Measurements from ENCODE around the gene ZNF275. TPM values are rescaled to one million over a fixed set of nuclear protein-coding genes. Genes with fewer than 3 reads are reported as not detected.

Gene ZNF275
- total and polyA plus RNA-seq, 2 of the 8 experiments (the other 6 are each of a cell fraction or from before 2014, with no cell fraction given), result 8.2 to 9.1 TPM

DNA sequence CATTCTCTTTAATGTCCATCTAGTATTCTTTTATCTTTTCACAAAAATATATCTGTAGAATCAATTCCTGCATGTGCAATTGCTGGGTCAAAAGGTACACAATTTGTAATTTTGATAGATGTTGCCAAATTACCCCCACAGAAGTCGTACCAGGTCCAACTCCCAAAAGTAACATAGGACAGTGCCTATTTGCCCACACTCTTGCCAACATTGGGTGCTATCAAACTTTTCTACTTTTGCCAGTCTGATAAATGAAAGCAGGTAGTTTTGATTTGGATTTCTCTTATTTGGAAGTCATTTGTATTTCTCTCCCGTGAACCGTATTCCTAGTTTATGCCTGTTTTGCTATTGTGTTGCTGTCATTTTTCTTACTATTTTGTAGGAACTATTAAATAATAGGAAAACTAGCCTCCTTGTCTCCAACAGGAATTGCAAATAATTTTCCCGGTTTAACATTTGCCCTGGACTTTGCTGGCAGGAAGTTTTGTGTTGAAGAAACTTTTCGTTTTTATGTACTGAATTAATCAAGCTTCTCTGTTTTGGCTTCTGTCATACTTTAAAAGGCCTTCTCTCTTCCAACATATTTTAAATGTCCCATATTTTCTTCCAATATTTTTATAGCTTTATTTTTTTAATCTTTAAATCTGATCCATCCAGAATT, 33.1 kb downstream of the ZNF275 start:
- H2BK15ac ChIP-seq (ENCODE audit: low read length), result no peak overlapping the region
- no peak overlapping the region for H2BK5ac ChIP-seq (ENCODE audit: low read depth, low read length)
- no peak overlapping the region for H3K56ac ChIP-seq (replicated peaks; ENCODE audit: insufficient read length, low read depth, low read length)
- H2BK12ac ChIP-seq (ENCODE audit: low read depth, low read length), result no peak overlapping the region
- H2AK5ac ChIP-seq (ENCODE audit: low read depth, low read length), result no peak overlapping the region
- H4K5ac ChIP-seq (ENCODE audit: insufficient read length, low read depth, low read length), result no peak overlapping the region
- H2BK120ac ChIP-seq (replicated peaks; ENCODE audit: low read depth, low read length), result no peak overlapping the region
- ChIA-PET POLR2A (ENCODE audit: partially characterized antibody) (no interaction called here), CTCF (ENCODE audit: partially characterized antibody) (no interaction called here)
- no peak overlapping the region for H3K9ac ChIP-seq (replicated peaks in 1 of 4; ENCODE audit: extremely low read depth in 1 of 4, low read depth in 3 of 4, low read length in 3 of 4)
- H3K27me3 ChIP-seq (replicated peaks in 1 of 4; ENCODE audit: control insufficient read depth in 3 of 4, extremely low read depth in 1 of 4, insufficient read depth in 3 of 4, low read length in 3 of 4), result no peaks in the 10 kb centered on the region
- no peaks in the 10 kb centered on the region for H4K20me1 ChIP-seq (replicated peaks in 1 of 2; ENCODE audit: control insufficient read depth in 1 of 2, insufficient read depth in 2 of 2, low read length in 2 of 2)
- FAIRE-seq (no peak), DNase-seq (ENCODE audit: low read depth in 1 of 2, low spot score in 2 of 2) (no peak)
- no peaks in the 10 kb centered on the region for H3K79me2 ChIP-seq (ENCODE audit: control insufficient read depth in 1 of 2, insufficient read depth in 2 of 2, low read length in 2 of 2)
- no peak overlapping the region for H3K4me3 ChIP-seq (ENCODE audit: extremely low read depth in 1 of 4, insufficient read depth in 2 of 4, low read depth in 3 of 4, low read length in 4 of 4)
- no peak overlapping the region for H3K14ac ChIP-seq (ENCODE audit: insufficient read length)
- no peak overlapping the region for H2AFZ ChIP-seq (ENCODE audit: low read length)
- no peaks in the 10 kb centered on the region for H3K36me3 ChIP-seq (ENCODE audit: control insufficient read depth in 2 of 4, insufficient read depth in 4 of 4, low read length in 3 of 4)
- H3K9me3 ChIP-seq (ENCODE audit: insufficient read depth in 2 of 2, low read depth in 1 of 2, low read length in 1 of 2), result no peaks in the 10 kb centered on the region
- no peak overlapping the region for H3K27ac ChIP-seq (ENCODE audit: low read depth, low read length)
- H3K4me2 ChIP-seq (ENCODE audit: insufficient read depth in 1 of 2, low read depth in 2 of 2, low read length in 2 of 2), result no peak overlapping the region
- WGBS, 2 experiments (ENCODE audit: extremely low coverage in 1 of 2, insufficient coverage in 1 of 2, insufficient read length in 1 of 2, insufficient replicate concordance in 2 of 2, low coverage in 1 of 2, low lambda C conversion rate in 2 of 2, missing lambda C conversion rate in 1 of 2), result 94% methylated on average over 5 of the region's 5 CpGs; no CpG with 5 or more reads in 1 of the 2 experiments
- H4K8ac ChIP-seq (ENCODE audit: extremely low read depth, insufficient read depth, low read length), result no peak overlapping the region
- H3K79me1 ChIP-seq (ENCODE audit: low read depth, low read length), result no peaks in the 10 kb centered on the region
- no peak overlapping the region for H3K23ac ChIP-seq (ENCODE audit: insufficient read length)
- H3K4me1 ChIP-seq (replicated peaks in 1 of 4; ENCODE audit: control insufficient read depth in 3 of 4, insufficient read depth in 4 of 4, low read length in 3 of 4), result no peaks in the 10 kb centered on the region
- H3K23me2 ChIP-seq (ENCODE audit: low read depth, low read length), result no peaks in the 10 kb centered on the region
- no peak overlapping the region for H4K91ac ChIP-seq (replicated peaks; ENCODE audit: insufficient read length, low read length)
- no peak overlapping the region for H3K4ac ChIP-seq (replicated peaks; ENCODE audit: insufficient read length, low read depth, low read length)
- no peak overlapping the region for H2BK20ac ChIP-seq (ENCODE audit: low read length)
- H3K18ac ChIP-seq (ENCODE audit: extremely low read depth, low read length), result no peak overlapping the region
- TF ChIP-seq SIRT6 (IDR thresholded peaks at IDR 0.05; ENCODE audit: low read length) (no peak), SAP30 (IDR thresholded peaks at IDR 0.05; ENCODE audit: insufficient read depth, insufficient replicate concordance, low read length) (no peak), JUND (IDR thresholded peaks at IDR 0.05; ENCODE audit: low read length) (no peak)
- TF ChIP-seq, protein P1, sequence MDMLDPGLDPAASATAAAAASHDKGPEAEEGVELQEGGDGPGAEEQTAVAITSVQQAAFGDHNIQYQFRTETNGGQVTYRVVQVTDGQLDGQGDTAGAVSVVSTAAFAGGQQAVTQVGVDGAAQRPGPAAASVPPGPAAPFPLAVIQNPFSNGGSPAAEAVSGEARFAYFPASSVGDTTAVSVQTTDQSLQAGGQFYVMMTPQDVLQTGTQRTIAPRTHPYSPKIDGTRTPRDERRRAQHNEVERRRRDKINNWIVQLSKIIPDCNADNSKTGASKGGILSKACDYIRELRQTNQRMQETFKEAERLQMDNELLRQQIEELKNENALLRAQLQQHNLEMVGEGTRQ (IDR thresholded peaks at IDR 0.05; ENCODE audit: low read length), result no peak

Data from H1 (cell line).